Parathyroid adenoma (tissue), 2 donors: ENCODE data around the gene ATP6V0E1.

Experiments used
- H2AFZ ChIP-seq: fragments of 300-600 bp; sonication (generic); one replicate; pipeline ENCODE4 v1.7.0; 2017; ENCODE audit warnings: antibody characterized with exemption, mild to moderate bottlenecking
- H3K27ac ChIP-seq: fragments of 300-600 bp; sonication (generic); one replicate; pipeline ENCODE4 v1.7.0; 2017
- H3K27me3 ChIP-seq: fragments of 300-600 bp; sonication (generic); one replicate; pipeline ENCODE4 v1.7.0; 2017; ENCODE audit warnings: low read length; ENCODE audit not compliant: control insufficient read depth, insufficient read depth
- H3K36me3 ChIP-seq: fragments of 300-600 bp; sonication (generic); one replicate; pipeline ENCODE4 v1.7.0; 2017; ENCODE audit warnings: low read length; ENCODE audit not compliant: control insufficient read depth, insufficient read depth
- H3K4me1 ChIP-seq: fragments of 300-600 bp; sonication (generic); one replicate; pipeline ENCODE4 v1.7.0; 2017; ENCODE audit warnings: control low read depth
- H3K4me2 ChIP-seq: fragments of 300-600 bp; sonication (generic); one replicate; pipeline ENCODE4 v1.7.0; 2017; ENCODE audit warnings: low read length
- H3K4me3 ChIP-seq: fragments of 300-600 bp; sonication (generic); one replicate; pipeline ENCODE4 v1.7.0; 2017; ENCODE audit warnings: low read depth, low read length
- H3K79me2 ChIP-seq: fragments of 300-600 bp; sonication (generic); one replicate; pipeline ENCODE4 v1.7.0; 2017; ENCODE audit warnings: control low read depth
- H3K9ac ChIP-seq: fragments of 300-600 bp; sonication (generic); one replicate; pipeline ENCODE4 v1.7.0; 2017; ENCODE audit warnings: mild to moderate bottlenecking
- H3K9me3 ChIP-seq: fragments of 300-600 bp; sonication (generic); one replicate; pipeline ENCODE4 v1.7.0; 2017; ENCODE audit warnings: low read length; ENCODE audit not compliant: control insufficient read depth
- CTCF ChIP-seq: fragments of 300-600 bp; sonication (generic); IDR thresholded peaks from one replicate; pipeline ENCODE4 v1.7.0; 2017; ENCODE audit warnings: antibody characterized with exemption, mild to moderate bottlenecking
- donor health status: primary hyperparathyroidism.

ATP6V0E1 gene

GRCh38 chr5:173032730-173033129 is 49.2 kb downstream of the ATP6V0E1 start:
- Histone ChIP-seq H2AFZ (no peak overlapping the region), H3K4me1 (peaks cover 21% of the 10 kb centered on the region), H3K36me3 (no peaks in the 10 kb centered on the region), H3K27ac (no peak overlapping the region), H3K79me2 (peaks cover 27% of the 10 kb centered on the region), H3K9me3 (no peaks in the 10 kb centered on the region), H3K9ac (no peak overlapping the region), H3K4me3 (no peak overlapping the region), H3K4me2 (no peak overlapping the region), H3K27me3 (no peaks in the 10 kb centered on the region)
- TF ChIP-seq CTCF = no peak

- TF ChIP-seq CTCF = no peak
- H3K4me2 ChIP-seq = no peak overlapping the region
- peaks cover 11% of the 10 kb centered on the region for H3K4me1 ChIP-seq
- no peaks in the 10 kb centered on the region for H3K36me3 ChIP-seq
- H2AFZ ChIP-seq = no peak overlapping the region
- peaks cover 22% of the 10 kb centered on the region for H3K79me2 ChIP-seq
- no peaks in the 10 kb centered on the region for H3K9me3 ChIP-seq
- H3K27me3 ChIP-seq = no peaks in the 10 kb centered on the region
- H3K4me3 ChIP-seq = no peak overlapping the region
- no peak overlapping the region for H3K27ac ChIP-seq
- H3K9ac ChIP-seq = no peak overlapping the region
Observed at GRCh38 chr5:173033923-173034322, 50.4 kb downstream of the ATP6V0E1 start.

DNA sequence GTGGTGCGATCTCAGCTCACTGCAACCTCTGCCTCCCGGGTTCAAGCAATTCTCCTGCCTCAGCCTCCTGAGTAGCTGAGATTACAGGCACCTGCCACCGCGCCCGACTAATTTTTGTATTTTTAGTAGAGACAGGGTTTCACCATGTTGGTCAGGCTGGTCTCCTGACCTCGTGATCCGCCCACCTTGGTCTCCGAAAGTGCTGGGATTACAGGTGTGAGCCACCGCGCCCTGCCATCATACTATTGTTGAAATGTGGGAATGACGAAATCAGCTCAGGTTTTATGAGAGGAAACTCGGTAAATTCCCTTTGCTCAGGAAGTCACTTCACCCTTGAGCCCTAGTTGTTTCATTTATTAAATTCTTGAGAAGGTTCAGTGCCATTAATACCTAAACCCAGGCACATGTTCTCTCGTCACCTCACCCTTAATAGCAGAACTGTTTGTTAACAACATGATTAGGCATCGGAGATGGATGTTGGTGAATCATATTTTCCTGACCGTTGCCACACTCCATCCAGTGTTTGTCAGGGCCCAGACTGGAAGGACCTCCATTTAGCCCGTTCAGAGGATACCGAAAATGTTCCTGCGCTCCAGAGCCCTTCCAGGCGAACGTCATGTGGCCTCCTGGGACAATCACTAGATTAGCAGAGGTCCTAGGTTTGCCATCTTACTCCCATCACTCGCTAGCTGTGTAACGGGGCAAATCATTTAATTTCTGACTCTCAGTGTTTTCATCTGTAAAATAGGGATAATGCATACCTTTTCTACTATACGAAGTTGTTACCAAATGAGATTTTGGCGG is 52.5 kb downstream of the ATP6V0E1 start:
- Histone ChIP-seq H3K9ac (no peak overlapping the region), H3K4me1 (no peaks in the 10 kb centered on the region), H3K36me3 (no peaks in the 10 kb centered on the region), H3K79me2 (peaks cover 20% of the 10 kb centered on the region), H3K27ac (peak overlapping the region; percentile 27), H2AFZ (no peak overlapping the region), H3K27me3 (no peaks in the 10 kb centered on the region), H3K9me3 (no peaks in the 10 kb centered on the region), H3K4me2 (no peak overlapping the region), H3K4me3 (no peak overlapping the region)
- TF ChIP-seq CTCF = no peak

DNA sequence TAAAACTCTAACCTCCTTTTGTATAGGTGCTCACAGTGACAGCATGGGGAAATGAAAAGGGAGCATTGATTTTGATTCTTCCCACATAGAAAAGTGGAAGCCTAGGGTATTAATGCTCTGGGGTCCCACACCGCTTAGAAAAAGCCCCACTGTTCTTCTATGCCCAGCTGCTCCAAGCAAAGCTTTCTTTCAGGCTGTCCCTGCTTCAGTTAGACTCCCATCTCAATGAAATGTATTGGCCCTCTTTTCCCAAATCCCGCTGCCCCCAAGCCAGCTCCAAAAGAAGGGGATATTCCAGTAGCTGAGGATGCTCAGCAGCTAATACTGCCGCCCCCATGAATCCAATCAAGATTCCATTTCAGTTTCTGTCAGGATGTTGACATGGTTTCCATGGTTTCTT is 55.6 kb downstream of the ATP6V0E1 start:
- no peaks in the 10 kb centered on the region for H3K9me3 ChIP-seq
- no peaks in the 10 kb centered on the region for H3K4me1 ChIP-seq
- TF ChIP-seq CTCF = no peak
- no peaks in the 10 kb centered on the region for H3K27me3 ChIP-seq
- H2AFZ ChIP-seq = no peak overlapping the region
- no peak overlapping the region for H3K4me3 ChIP-seq
- no peaks in the 10 kb centered on the region for H3K36me3 ChIP-seq
- no peak overlapping the region for H3K4me2 ChIP-seq
- no peak overlapping the region for H3K27ac ChIP-seq
- H3K79me2 ChIP-seq = peaks cover 2% of the 10 kb centered on the region
- no peak overlapping the region for H3K9ac ChIP-seq

DNA sequence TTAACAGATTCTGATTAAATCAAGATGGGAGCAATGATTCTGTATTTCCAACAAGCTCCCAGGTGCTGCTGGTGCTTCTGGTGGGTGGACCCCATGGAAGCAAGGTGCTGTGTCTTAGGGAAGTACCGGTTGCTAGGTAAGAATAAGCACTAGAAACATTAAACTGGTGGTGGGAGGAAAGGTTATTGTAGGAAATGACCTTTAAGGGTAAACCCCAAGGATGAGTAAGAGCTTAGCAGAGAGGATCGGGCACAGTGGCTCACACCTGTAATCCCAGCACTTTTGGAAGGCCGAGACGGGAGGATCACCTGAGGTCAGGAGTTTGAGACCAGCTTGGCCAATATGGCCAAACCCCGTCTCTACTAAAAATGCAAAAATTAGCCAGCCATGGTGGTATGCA is 56.4 kb downstream of the ATP6V0E1 start:
- no peaks in the 10 kb centered on the region for H3K36me3 ChIP-seq
- no peak overlapping the region for H3K4me2 ChIP-seq
- no peak for TF ChIP-seq CTCF
- H2AFZ ChIP-seq = no peak overlapping the region
- H3K79me2 ChIP-seq = peaks cover 2% of the 10 kb centered on the region
- no peak overlapping the region for H3K9ac ChIP-seq
- no peaks in the 10 kb centered on the region for H3K9me3 ChIP-seq
- no peak overlapping the region for H3K4me3 ChIP-seq
- H3K27me3 ChIP-seq = no peaks in the 10 kb centered on the region
- H3K27ac ChIP-seq = no peak overlapping the region
- no peaks in the 10 kb centered on the region for H3K4me1 ChIP-seq
